NCI-H2107 treated with DMSO at 0.1 percent for 48 hours (cell line): ENCODE results near the gene ZNF710.
"Not testable (repeated sequence)": the region's sequence is repeated elsewhere in the genome, so short reads cannot be mapped to it uniquely, and the experiment has no call there.

Experiments
- DNase-seq: peaks from one replicate; lab custom pipeline; 2025; ENCODE audit not compliant: unreplicated experiment; lab: John Stamatoyannopoulos, UW

ZNF710 gene

DNA sequence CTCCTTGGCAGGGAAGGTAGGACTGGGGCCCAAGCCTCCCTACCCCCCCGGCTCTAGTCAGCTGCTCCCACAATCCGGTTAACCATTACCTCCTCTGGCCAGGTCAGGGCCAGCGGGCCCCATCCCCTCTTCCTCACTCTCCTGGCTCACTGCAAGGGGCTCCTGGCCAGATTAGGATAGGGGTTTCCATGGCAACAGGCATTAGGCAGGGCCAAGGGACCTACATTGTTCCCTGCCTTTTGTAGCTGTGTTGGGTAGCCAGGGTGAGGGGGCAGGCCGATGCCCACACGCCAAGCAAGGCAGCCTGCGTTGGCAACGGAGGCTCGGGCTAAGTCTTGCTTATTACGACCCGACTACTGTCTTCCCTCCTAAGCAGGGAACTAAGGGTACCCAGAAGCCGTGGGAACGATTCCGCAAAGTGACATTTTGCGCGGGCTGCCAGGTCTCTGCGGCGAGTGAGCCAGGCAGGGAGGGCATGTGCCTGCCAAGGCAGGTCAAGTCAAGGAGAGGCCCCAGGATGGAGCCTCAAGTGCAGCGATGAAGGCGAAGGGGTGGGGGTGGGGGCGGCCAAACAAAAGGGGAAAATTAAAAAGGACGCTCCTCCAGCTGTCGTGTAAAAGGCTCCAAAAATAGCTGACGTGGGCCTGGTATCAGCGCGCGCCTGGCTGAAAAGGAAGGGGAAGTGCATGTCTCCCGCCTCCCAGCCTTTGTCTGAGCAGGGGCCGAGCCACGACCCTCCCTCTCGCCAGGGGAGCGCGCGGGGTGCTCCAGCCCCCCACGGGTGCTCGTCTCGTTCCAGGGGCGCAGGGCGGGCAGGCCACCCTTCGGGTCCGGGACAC, 100.2 kb downstream of the ZNF710 start:
- no peak for DNase-seq

DNA sequence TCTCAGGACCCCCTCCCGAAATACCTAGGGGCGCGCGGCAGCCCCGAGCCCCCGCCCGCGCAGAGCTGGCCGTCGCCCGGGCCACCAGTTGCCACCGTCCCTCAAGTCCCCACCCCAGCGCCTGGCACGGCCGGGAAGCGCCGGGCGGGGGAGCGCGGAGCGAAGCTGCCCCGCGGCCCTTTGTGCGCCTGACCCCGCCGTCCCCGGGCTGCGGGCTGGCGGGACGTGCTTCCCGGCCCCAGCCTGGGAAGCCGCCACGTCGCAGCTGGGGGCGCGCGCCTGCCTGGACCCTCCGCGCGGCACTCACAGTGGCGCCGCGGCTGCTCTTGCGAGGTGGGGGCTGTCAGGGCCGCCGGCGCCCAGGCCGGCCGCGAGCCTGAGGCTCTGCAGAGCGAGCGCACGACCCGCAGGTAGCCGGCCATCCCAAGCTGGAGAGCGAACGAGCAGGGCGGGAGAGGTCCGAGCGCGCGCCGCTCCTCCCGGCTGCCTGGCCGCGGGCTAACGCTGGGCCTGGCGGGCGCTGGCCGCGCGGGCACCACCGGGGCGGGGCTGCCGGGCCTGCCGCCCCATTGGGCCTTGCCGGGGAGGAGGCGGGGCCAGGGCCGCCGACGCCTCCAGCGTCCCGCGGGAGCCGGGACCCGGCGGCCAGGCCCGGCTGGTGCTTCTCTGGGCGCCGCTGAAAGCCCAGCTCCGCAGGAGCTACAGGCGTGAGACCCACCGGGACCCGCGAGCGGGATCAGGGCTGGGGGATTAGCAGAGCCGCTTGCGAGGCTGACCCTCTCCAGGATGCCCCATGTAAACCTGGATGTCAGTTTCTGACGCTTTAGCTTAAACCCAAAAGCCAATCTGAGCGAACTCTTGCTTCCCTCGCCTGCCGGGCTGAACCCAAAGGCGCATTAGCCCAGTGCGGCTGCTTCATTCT, 101.1 kb downstream of the ZNF710 start, which contains the start of gene IDH2:
Gene IDH2, minus strand, starts transcription at position 500 of the 922 bp plus-strand sequence. Its CDS starts 78 bp downstream, at position 422.
- DNase-seq: peak; percentile 28

- no peak for DNase-seq
Observed at GRCh38 chr15:90103701-90104329, 102.7 kb downstream of the ZNF710 start.

DNA sequence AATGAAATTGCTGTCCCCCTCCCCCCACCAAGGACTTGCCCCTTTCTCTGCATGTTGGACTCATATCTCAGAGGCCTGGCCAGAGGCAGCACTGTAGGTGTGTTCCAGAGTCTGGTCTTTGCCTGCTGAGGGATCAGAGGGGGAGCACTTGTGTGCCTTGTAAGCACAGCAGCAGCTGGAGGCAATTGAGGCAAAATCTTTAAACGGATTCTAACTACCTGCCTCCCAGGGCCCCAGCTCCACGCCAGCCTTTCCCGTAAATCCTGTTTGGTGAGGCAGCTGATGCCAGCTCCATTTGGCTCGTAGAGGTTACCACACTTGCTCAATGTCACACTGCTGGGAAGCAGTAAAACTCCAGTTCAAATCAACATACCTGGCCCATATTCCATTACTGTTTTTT, 103.4 kb downstream of the ZNF710 start:
- no peak for DNase-seq

GRCh38 chr15:90105521-90105920, 104.4 kb downstream of the ZNF710 start:
- no peak for DNase-seq

DNA sequence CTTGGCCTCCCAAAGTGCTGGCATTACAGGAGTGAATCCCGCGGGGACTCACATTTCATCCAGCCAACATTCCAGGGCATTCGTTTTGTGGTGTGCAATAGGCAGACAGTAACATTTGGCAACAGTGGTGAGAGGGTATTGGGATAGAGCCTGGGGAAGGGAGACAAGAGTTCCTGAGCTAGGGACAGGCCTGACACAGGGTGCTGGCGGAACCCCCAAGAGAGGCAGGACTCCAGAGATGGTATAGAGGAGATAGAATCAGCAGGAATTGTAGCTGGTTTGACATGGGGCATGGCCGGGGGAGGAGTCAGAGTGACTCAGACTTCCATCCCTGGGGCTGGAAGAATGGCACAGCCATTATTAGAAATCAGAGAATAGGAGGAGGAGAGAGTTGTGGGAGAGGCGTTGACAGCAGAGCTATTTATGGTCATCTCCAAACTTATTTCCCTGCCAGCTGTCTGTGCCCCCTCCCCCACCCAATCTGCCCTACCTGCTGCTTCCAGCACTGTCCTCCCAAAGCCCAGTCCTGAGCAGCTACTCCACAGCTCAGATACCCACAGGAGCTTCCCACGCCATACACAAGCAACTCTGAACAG, 105.5 kb downstream of the ZNF710 start:
- no peak for DNase-seq

DNA sequence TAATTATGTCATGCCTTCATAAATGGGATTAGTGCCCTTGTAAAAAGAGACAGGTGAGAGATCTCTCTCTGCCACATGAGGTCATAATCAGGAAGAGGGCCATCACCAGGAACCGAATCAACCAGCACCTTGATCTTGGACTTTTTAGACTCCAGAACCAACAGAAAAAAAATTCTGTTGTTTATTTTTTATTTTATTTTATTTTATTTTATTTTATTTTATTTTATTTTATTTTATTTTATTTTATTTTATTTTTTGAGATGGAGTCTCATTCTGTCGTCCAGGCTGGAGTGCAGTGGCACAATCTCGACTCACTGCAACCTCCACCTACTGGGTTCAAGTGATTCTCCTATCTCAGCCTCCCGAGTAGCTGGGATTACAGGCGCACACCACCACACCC, 106.9 kb downstream of the ZNF710 start:
- not testable (repeated sequence) for DNase-seq

DNA sequence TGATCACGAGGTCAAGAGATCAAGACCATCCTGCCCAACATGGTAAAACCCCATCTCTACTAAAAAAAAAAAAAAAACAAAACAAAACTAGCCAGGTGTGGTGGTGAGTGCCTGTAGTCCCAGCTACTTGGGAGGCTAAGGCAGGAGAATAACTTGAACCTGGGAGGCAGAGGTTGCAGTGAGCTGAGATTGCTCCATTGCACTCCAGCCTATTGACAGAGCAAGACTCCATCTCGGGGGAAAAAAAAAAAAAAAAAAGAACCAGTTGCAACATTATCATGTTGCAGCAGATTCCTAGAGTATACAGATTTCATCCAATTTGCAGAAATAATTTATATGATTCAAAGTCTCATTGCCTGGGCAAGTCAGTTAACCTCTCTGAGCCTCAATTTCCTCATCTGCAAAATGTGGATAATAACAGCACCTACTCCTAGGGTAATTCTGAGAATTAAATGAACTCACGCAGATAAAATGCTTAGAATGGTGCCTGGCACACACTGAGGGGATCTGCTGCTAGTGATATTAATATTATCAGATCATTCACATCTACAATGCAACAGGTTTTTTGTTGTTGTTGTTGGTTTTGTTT, 108.1 kb downstream of the ZNF710 start:
- DNase-seq: not testable (repeated sequence)

GRCh38 chr15:90113166-90113565, 112.0 kb downstream of the ZNF710 start:
- DNase-seq: no peak

DNA sequence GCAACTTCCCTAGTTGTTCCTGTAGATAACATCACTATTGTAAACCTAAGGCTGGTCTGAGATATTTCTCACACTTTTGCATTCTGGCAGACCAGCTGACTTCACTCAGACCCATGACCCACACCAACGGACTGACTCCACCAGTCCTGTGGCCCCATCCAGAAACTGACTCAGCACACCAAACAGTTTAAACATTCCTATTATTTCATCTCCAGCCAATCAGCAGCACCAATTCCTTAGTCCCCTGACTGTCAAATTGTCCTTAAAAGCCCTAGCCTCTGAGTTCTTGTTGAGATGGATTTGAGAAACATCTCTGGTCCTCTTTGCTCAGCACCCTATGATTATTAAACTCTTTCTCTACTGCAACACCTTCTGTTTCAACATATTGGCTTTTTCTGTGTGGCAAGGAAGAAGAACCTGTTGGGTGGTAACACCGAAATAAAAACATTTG, 113.4 kb downstream of the ZNF710 start:
- no peak for DNase-seq

DNA sequence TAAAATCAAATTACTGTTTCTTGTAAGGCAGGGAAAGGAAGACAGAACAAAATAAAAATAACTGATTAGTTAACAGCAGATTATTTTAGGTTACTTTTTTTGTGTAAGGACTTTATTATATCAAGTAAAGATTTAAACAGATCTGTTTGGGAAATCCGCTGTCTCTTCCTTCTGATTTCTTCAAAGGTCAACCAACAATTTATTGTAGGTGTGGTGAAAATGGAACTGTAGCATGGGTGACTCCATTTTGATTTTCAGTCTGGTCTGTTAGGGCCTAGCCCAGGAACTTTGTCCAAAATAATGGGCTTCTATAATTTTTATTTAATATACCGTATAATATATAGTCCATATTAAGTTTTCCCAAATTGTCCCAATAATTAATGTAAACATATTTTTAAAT, 114.7 kb downstream of the ZNF710 start:
- no peak for DNase-seq

DNA sequence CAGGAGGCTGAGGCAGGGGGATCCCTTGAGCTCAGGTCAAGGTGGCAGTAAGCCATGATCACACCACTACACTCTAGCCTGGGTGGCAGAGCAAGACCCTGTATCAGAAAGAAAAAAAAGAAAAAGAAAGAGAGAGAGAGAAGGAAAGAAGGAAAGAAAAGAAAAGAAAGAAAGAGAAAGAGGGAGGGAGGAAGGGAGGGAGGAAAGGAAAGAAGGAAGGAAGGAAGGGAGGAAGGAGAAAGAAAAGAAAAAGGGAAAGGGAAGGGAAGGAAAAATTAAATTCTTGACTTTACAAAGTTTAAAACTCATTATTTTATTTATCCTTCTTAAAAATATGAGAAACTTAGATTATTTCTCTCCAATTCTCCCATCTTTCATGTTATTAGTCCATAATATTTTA, 118.2 kb downstream of the ZNF710 start:
- DNase-seq: no peak

DNA sequence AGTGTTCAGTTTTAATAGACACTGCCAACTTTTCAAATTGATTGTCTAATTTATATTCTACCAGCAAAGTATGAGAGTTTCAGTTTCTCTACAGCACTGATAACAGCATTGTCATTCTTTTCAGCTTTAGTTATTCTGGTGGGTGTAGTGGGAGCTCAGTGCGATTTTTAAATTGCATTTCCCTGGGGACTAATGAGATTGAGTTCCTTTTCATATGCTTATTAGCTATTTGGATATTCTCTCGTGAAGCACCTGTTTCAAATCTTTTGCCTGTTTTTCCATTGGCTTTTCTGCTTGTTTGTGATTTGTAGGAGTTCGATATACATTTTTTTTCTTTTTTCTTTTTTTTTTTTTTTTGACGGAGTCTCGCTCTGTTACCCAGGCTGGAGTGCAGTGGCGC, 120.0 kb downstream of the ZNF710 start:
- no peak for DNase-seq

- no peak for DNase-seq
Observed at GRCh38 chr15:90124507-90124906, 123.4 kb downstream of the ZNF710 start.

GRCh38 chr15:90126022-90126421, 124.9 kb downstream of the ZNF710 start:
- DNase-seq: no peak

DNA sequence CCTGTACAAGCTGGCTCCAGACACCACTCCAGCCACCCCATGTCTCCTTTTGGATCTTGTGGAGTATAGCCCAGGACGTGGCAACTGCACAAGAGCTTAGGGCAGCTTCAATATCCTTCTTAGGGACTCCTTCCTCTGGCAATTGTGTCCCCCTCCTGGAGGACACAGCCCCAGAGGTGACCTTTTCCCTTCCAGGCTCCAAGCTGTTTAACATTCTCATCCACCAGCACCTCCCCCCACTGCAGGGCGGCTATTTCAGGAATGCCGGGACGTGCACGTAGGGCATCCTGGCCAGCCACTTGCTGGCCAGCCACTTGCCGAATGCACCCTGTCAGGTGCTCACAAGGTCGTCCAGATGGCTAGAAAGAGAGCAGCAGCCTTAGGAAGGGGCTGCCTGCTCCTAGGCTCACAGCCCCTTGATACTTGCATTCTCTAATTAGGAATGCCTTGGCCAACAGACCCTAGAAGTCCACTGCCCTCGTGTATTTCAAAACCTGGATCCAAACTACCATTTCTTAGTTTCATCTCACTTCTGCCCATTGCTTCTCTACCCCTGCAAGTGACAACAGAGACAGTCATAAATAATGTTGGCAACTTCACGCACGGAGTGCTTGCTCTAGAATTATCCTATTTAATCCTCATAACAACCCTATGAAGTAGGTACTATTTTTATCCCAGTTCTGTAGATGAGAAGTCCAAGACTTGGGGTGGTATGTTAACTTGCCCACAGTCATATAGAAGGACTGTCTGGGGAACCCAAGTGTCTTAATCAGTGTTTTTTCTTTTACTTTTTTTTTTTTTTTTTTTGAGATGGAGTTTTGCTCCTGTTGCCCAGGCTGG, 125.7 kb downstream of the ZNF710 start:
- no peak for DNase-seq

- DNase-seq: no peak
Observed at GRCh38 chr15:90130291-90130690, 129.2 kb downstream of the ZNF710 start.
